Loucy (cell line): ENCODE results near the gene TMED8.

Experiments used
- CTCF ChIP-seq: fragments of 200-600 bp; sonication (generic); conservative IDR thresholded peaks from 2 replicates; pipeline ENCODE4 v1.5.1; 2014; ENCODE audit warnings: mild to moderate bottlenecking, antibody characterized with exemption, low read length
- EZH2phosphoT487 ChIP-seq: fragments of 200-600 bp; IDR thresholded peaks from 2 replicates; pipeline ENCODE4 v1.6.1; 2018; ENCODE audit warnings: antibody characterized with exemption, mild to moderate bottlenecking, moderate library complexity, borderline replicate concordance

- TF ChIP-seq CTCF, result no peak
- no peak for TF ChIP-seq EZH2phosphoT487
Observed at GRCh38 chr14:77305696-77306095, 71.2 kb downstream of the TMED8 start.
